Psoas muscle (tissue), 8 donors: ENCODE measurements around the gene HEPN1. TPM values are rescaled to one million over a fixed set of nuclear protein-coding genes. Genes with fewer than 3 reads are reported as not detected.
A peak's percentile ranks its signal among the peaks of the same experiment; 100 is the strongest.

Experiments
- ATAC-seq, 4 donors: fragments of 200-7000 bp; cut with Tn5 transposase; one replicate each; pipeline ENCODE4 v1.9.1; 2020; ENCODE audit warnings: moderate library complexity in 3 of 4, mild to moderate bottlenecking in 2 of 4
- DNase-seq, 2 donors: peaks; one replicate each; pipeline ENCODE4 v3.0.0-alpha.2; 2020
- H3K27ac ChIP-seq: fragments of 200-600 bp; one replicate; pipeline ENCODE4 v1.8.0; 2022
- H3K27me3 ChIP-seq, 3 donors: fragments of 200-600 bp in 1 of 3; one replicate each; pipeline versions ENCODE4 v1.6.1 to v1.8.0; 2013 to 2022; ENCODE audit warnings: low read length in 2 of 3, mild to moderate bottlenecking in 2 of 3, moderate library complexity in 1 of 3; ENCODE audit not compliant: insufficient read depth in 3 of 3
- H3K36me3 ChIP-seq, 2 donors: fragments of 200-600 bp in 1 of 2; one replicate each; pipeline versions ENCODE4 v1.6.1 to v1.8.0; 2013 to 2022; ENCODE audit warnings: low read depth in 1 of 2, mild to moderate bottlenecking in 1 of 2, moderate library complexity in 1 of 2; ENCODE audit not compliant: insufficient read depth in 1 of 2
- H3K4me1 ChIP-seq: fragments of 200-600 bp; one replicate; pipeline ENCODE4 v1.8.0; 2022
- H3K4me3 ChIP-seq: fragments of 200-600 bp; one replicate; pipeline ENCODE4 v1.8.0; 2022; ENCODE audit warnings: mild to moderate bottlenecking
- H3K9me3 ChIP-seq: fragments of 200-600 bp; one replicate; pipeline ENCODE4 v1.8.0; 2022
- CTCF ChIP-seq: fragments of 200-600 bp; IDR thresholded peaks from one replicate; pipeline ENCODE4 v1.8.0; 2022; ENCODE audit warnings: antibody characterized with exemption
- WGBS, 3 donors: extraction: QIAGEN DNeasy Blood & Tissue Kit; methylation state at CpG; one replicate each; pipeline versions ENCODE4 v1.1.6 to v1.1.7; 2013; 5-methylcytosine and 5-hydroxymethylcytosine counted together
- intact Hi-C, 2 donors: fragments of 100-400 bp; cut with DNase I; formaldehyde crosslinking; loops; one replicate each; pipeline versions ENCODE4 v1.11.0 to v1.14.2; 2022
- polyA plus RNA-seq, 3 donors: library from polyadenylated mRNA; stranded (reverse); fragments of 200-250 nt; gene quantifications; one replicate each; pipeline ENCODE4 v1.2.3, GENCODE V29; 2013
- total RNA-seq, 4 donors: library from RNA; stranded (reverse); fragmentation: NEBNext Ultra II Directional in 2 of 4; extraction: Animal tissue kit (Norgen Biotek cat#: 25700) in 2 of 4; gene quantifications; one replicate each; pipeline versions ENCODE4 v1.2.1 to v1.2.4, GENCODE V29; 2021 to 2023
- donor health status: healthy with polysubstance abuse.
- donor health status: DM: no; HTN: no; CAD: no; lungs with moderate emphysema.
- donor health status: Bipolar disorder and iron deficiency.
- donor health status: healthy.
- donor health status: DM: yes; HTN: yes; CAD: no.
- donor health status: DM: no; HTN: no; CAD: no.
- donor health status: DM: no; HTN: no; CAD: no.
- donor health status: DM: yes; HTN: yes; CAD: no.

Gene HEPN1
- total and polyA plus RNA-seq, 7 donors: 0.01 to 0.04 TPM; not detected in 5

- peak in 3 of 4 donors; percentile 28 to 43 (median 40) for ATAC-seq
- Histone ChIP-seq H3K27me3 (peaks cover 0 to 20% (median 4%) of the 10 kb centered on the region in 3 donors), H3K9me3 (no peaks in the 10 kb centered on the region), H3K4me3 (peak overlapping the region; percentile 57), H3K4me1 (no peaks in the 10 kb centered on the region), H3K27ac (peak overlapping the region; percentile 68), H3K36me3 (peaks cover 0 to 5% of the 10 kb centered on the region in 2 donors)
- 24 to 47% (median 31%) methylated on average over 7 to 9 of the region's 9 CpGs for WGBS, 3 donors
- intact Hi-C loops: no loop called here
- TF ChIP-seq CTCF: no peak
- peak; percentile 58 to 80 for DNase-seq
Observed at GRCh38 chr11:124896821-124897391, 22.1 kb upstream of the HEPN1 start.

GRCh38 chr11:124897674-124898262 is 21.3 kb upstream of the HEPN1 start, which contains the start of gene ROBO4:
ROBO4 (minus strand) TSS chr11:124897865; CDS start chr11:124897795, 70 bp downstream.
- Histone ChIP-seq H3K27me3 (peaks cover 0 to 21% (median 4%) of the 10 kb centered on the region in 3 donors), H3K9me3 (no peaks in the 10 kb centered on the region), H3K4me3 (peak within 1 kb of the TSS; percentile 57), H3K36me3 (peaks cover 0 to 5% of the 10 kb centered on the region in 2 donors), H3K27ac (peak within 1 kb of the TSS; percentile 68), H3K4me1 (no peaks in the 10 kb centered on the region)
- intact Hi-C loops: no loop called here
- WGBS, 3 donors: 27 to 41% (median 34%) methylated on average over 12 of the region's 12 CpGs
- TF ChIP-seq CTCF: no peak
- peak; percentile 53 to 72 for DNase-seq
- ATAC-seq: peak; percentile 25 to 64 (median 35)

GRCh38 chr11:124898263-124898680 is 20.8 kb upstream of the HEPN1 start:
- DNase-seq: no peak
- no peak for TF ChIP-seq CTCF
- no peaks in the 10 kb centered on the region for H3K9me3 ChIP-seq
- H3K4me3 ChIP-seq: peak overlapping the region; percentile 57
- intact Hi-C loops: no loop called here
- peaks cover 0 to 26% (median 4%) of the 10 kb centered on the region in 3 donors for H3K27me3 ChIP-seq
- no peaks in the 10 kb centered on the region for H3K4me1 ChIP-seq
- H3K36me3 ChIP-seq: peaks cover 0 to 3% of the 10 kb centered on the region in 2 donors
- WGBS, 3 donors: 25 to 47% (median 37%) methylated on average over 3 of the region's 3 CpGs
- H3K27ac ChIP-seq: peak overlapping the region; percentile 68
- peak; percentile 10 to 52 (median 38) for ATAC-seq

- H3K36me3 ChIP-seq: no peaks in the 10 kb centered on the region
- no peak for TF ChIP-seq CTCF
- H3K27ac ChIP-seq: peak overlapping the region; percentile 68
- peaks cover 0 to 28% (median 4%) of the 10 kb centered on the region in 3 donors for H3K27me3 ChIP-seq
- ATAC-seq (peak; percentile 13 to 59 (median 46)), DNase-seq (peak; percentile 47 to 68)
- no peak overlapping the region for H3K4me3 ChIP-seq
- H3K9me3 ChIP-seq: no peaks in the 10 kb centered on the region
- H3K4me1 ChIP-seq: no peaks in the 10 kb centered on the region
- intact Hi-C loops: no loop called here
- WGBS, 3 donors: 11 to 29% (median 21%) methylated on average over 5 of the region's 5 CpGs
Observed at GRCh38 chr11:124898711-124899110, 20.3 kb upstream of the HEPN1 start.
